Esophagus muscularis mucosa (tissue), 3 donors: ENCODE results near the gene EVX2.

ENCODE experiments used
- CTCF ChIP-seq, 3 experiments: fragments of 200-600 bp in 2 of 3; fragments of 450-650 bp in 1 of 3; sonication (generic) in 2 of 3; IDR thresholded peaks; one replicate each; pipeline ENCODE4 v1.5.1; 2017 to 2019; ENCODE audit warnings: antibody characterized with exemption in 3 of 3, mild to moderate bottlenecking in 2 of 3, moderate library complexity in 1 of 3
- POLR2A ChIP-seq: fragments of 450-650 bp; IDR thresholded peaks from one replicate; pipeline ENCODE4 v1.6.1; 2017; ENCODE audit warnings: antibody characterized with exemption, moderate library complexity, mild to moderate bottlenecking, low read depth

- TF ChIP-seq CTCF (IDR thresholded peaks at IDR 0.05) (no peak), POLR2A (no peak)
Measured at GRCh38 chr2:176130957-176131847, 47.4 kb upstream of the EVX2 start.
